ENCODE measurements around the gene DUSP2.

DNA sequence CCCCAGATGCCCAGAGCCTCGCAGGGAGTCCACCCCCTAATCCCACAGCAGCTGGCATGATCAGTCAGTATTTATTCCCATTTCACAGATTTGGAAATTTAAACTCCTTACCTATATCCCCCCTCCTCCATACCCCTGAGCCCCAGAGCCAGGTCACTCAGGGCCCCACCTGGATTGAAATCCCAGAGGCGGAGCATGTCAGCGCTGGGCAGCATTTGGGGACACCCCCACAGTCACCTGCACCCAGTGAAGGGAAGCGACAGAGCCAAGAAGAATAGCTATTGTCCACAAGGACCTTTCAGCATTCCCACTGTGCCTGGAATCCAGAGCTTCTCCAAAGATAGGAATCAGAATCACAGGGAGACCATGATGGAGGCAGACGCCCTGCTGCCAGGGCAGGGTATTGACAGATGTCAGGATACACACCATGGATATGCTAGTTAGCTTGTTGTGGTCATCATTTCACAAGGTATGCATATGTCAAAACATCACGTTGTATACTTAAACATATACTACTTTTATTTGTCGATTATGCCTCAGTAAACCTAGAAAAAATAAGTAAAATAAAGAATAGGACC, 6.0 kb downstream of the DUSP2 start:
- TF ChIP-seq YY1 (IDR thresholded peaks at IDR 0.05; ENCODE audit: low read depth) (no peak), EP300 (IDR thresholded peaks at IDR 0.05; ENCODE audit: borderline replicate concordance) (no peak), CEBPB (IDR thresholded peaks at IDR 0.05) (no peak), USF1 (IDR thresholded peaks at IDR 0.05) (no peak), REST (IDR thresholded peaks at IDR 0.05; ENCODE audit: low read depth) (no peak), TEAD4 (IDR thresholded peaks at IDR 0.05) (no peak), TAF1 (IDR thresholded peaks at IDR 0.05; ENCODE audit: low read depth) (no peak), FOXM1 (IDR thresholded peaks at IDR 0.05; ENCODE audit: borderline replicate concordance, low read depth) (no peak), CREB1 (IDR thresholded peaks at IDR 0.05; ENCODE audit: low read depth) (no peak), ZBTB7A (IDR thresholded peaks at IDR 0.05; ENCODE audit: low read depth) (no peak), RAD21 (IDR thresholded peaks at IDR 0.05; ENCODE audit: low read depth) (no peak)
- TF ChIP-seq, protein P1, sequence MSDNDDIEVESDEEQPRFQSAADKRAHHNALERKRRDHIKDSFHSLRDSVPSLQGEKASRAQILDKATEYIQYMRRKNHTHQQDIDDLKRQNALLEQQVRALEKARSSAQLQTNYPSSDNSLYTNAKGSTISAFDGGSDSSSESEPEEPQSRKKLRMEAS (IDR thresholded peaks at IDR 0.05) = no peak
